K562 (cell line): ENCODE data around the gene SLC12A6. TPM values are rescaled to one million over a fixed set of nuclear protein-coding genes. Genes with fewer than 3 reads are reported as not detected.

Experiments used
- ATAC-seq: fragments of 200-7000 bp; cut with Tn5 transposase; 3 replicates; pipeline ENCODE4 v1.9.1; 2020; ENCODE audit warnings: moderate library complexity
- BruUV-seq: library from RNA; stranded (reverse); fragments of 400-500 nt; replicated peaks from 2 replicates; lab custom pipeline; 2021; lab: Mats Ljungman, UMichigan
- CTCF ChIA-PET: fragments of 300-600 bp; formaldehyde crosslinking; extraction: SDS; loops from one replicate; lab custom pipeline; 2021; ENCODE audit warnings: low intra/inter-chr PET ratio; lab: Yijun Ruan, JAX
- POLR2A ChIA-PET: fragments of 300-600, 350-650 bp; sonication (Branson Sonifier 250); formaldehyde crosslinking; extraction: SDS; loops from one replicate; lab custom pipeline; 2021; ENCODE audit warnings: antibody characterized with exemption, inconsistent platforms; lab: Yijun Ruan, JAX
- DNase-seq, 4 experiments: peaks; one replicate each; pipeline versions ENCODE4 v3.0.0 to v3.0.0-alpha.2; 2011 to 2018; ENCODE audit warnings: low spot score in 3 of 4, mixed read lengths in 3 of 4; ENCODE audit errors: extremely low read depth in 1 of 4
- FAIRE-seq: peaks from 2 replicates; lab custom pipeline; 2011; peaks lifted over from hg19 to GRCh38; lab: Jason Lieb, UNC
- H2AFZ ChIP-seq: 2 replicates; pipeline ENCODE4 v1.6.0; 2011; ENCODE audit warnings: low read depth, low read length, control low read depth, inconsistent platforms
- H3K27ac ChIP-seq: fragments of 200-600 bp; 3 replicates; pipeline ENCODE4 v1.8.0; 2011; ENCODE audit warnings: low read depth, mild to moderate bottlenecking, control low read depth, inconsistent platforms, low read length, moderate library complexity, mixed read lengths; ENCODE audit errors: extremely low read depth
- H3K27me3 ChIP-seq, 2 experiments: fragments of 300-600 bp in 1 of 2; 2 replicates in 1 of 2; 3 replicates in 1 of 2; pipeline versions ENCODE4 v1.6.0 to v1.8.0; 2011; ENCODE audit warnings: inconsistent platforms in 2 of 2, low read length in 2 of 2, mild to moderate bottlenecking in 1 of 2, mixed read lengths in 1 of 2, moderate library complexity in 1 of 2; ENCODE audit not compliant: control insufficient read depth in 2 of 2, insufficient read depth in 2 of 2
- H3K36me3 ChIP-seq: fragments of 300-600 bp; 3 replicates; pipeline ENCODE4 v1.8.0; 2011; ENCODE audit warnings: mild to moderate bottlenecking, low read length, inconsistent platforms; ENCODE audit not compliant: control insufficient read depth, insufficient read depth
- H3K4me1 ChIP-seq, 2 experiments: fragments of 200-600 bp in 1 of 2; replicated peaks in 1 of 2; 2 replicates in 1 of 2; 3 replicates in 1 of 2; pipeline versions ENCODE4 v1.5.1 to v1.8.0; 2011; ENCODE audit warnings: inconsistent platforms in 2 of 2, low read length in 2 of 2, mild to moderate bottlenecking in 1 of 2, mixed read lengths in 1 of 2, moderate library complexity in 1 of 2; ENCODE audit not compliant: control insufficient read depth in 2 of 2, insufficient read depth in 2 of 2
- H3K4me2 ChIP-seq: 2 replicates; pipeline ENCODE4 v1.6.1; 2011; ENCODE audit warnings: low read length, control low read depth, inconsistent platforms, mixed read lengths; ENCODE audit not compliant: insufficient read depth
- H3K4me3 ChIP-seq: fragments of 200-600 bp; sonication (generic), shearing (Covaris generic); 2 replicates; pipeline ENCODE4 v1.5.1; 2016; ENCODE audit warnings: control low read depth, inconsistent platforms
- H3K79me2 ChIP-seq: fragments of 200-600 bp; 3 replicates; pipeline ENCODE4 v1.8.0; 2011; ENCODE audit warnings: low read length, inconsistent platforms; ENCODE audit not compliant: control insufficient read depth, insufficient read depth
- H3K9ac ChIP-seq, 2 experiments: 2 replicates each; pipeline versions ENCODE4 v1.6.0 to v1.6.1; 2011; ENCODE audit warnings: low read depth in 2 of 2, low read length in 2 of 2, control low read depth in 1 of 2, inconsistent platforms in 1 of 2, mild to moderate bottlenecking in 1 of 2, mixed read lengths in 1 of 2; ENCODE audit not compliant: insufficient read depth in 1 of 2
- H3K9me1 ChIP-seq: one replicate; pipeline ENCODE4 v1.6.0; 2011; ENCODE audit warnings: inconsistent platforms, mild to moderate bottlenecking, low read length, moderate library complexity; ENCODE audit not compliant: control insufficient read depth, insufficient read depth
- H3K9me3 ChIP-seq: replicated peaks from 2 replicates; pipeline ENCODE4 v1.5.1; 2011; ENCODE audit warnings: low read depth, low read length, inconsistent platforms; ENCODE audit not compliant: control insufficient read depth, insufficient read depth
- H4K20me1 ChIP-seq: replicated peaks from 2 replicates; pipeline ENCODE4 v1.6.1; 2011; ENCODE audit warnings: low read length, inconsistent platforms, mixed read lengths; ENCODE audit not compliant: control insufficient read depth, insufficient read depth
- ARID1B ChIP-seq: fragments of 450-650 bp; IDR thresholded peaks from 2 replicates; pipeline ENCODE4 v1.6.1; 2016; ENCODE audit warnings: antibody characterized with exemption, mild to moderate bottlenecking, inconsistent platforms
- ATF4 ChIP-seq: fragments of 450-650 bp; formaldehyde crosslinking; IDR thresholded peaks from 2 replicates; pipeline ENCODE4 v1.4.0; 2022; ENCODE audit warnings: mild to moderate bottlenecking, moderate library complexity
- BRF2 ChIP-seq: IDR thresholded peaks from 3 replicates; pipeline ENCODE4 v1.6.1; 2011; ENCODE audit warnings: borderline replicate concordance, mild to moderate bottlenecking; ENCODE audit not compliant: insufficient read length, insufficient read depth
- CTBP1 ChIP-seq: fragments of 450-650 bp; IDR thresholded peaks from 2 replicates; pipeline ENCODE4 v1.6.1; 2016; ENCODE audit warnings: borderline replicate concordance
- DMBX1 ChIP-seq: fragments of 250-450 bp; sonication (Bioruptor Pico); IDR thresholded peaks from 2 replicates; pipeline ENCODE4 v1.8.0; 2022; ENCODE audit warnings: inconsistent platforms, mild to moderate bottlenecking, moderate library complexity, borderline replicate concordance
- ETS2 ChIP-seq: IDR thresholded peaks from 2 replicates; pipeline ENCODE4 v1.6.1; 2016; ENCODE audit warnings: borderline replicate concordance, missing genetic modification characterization, mild to moderate bottlenecking, moderate library complexity, missing compliant biosample characterization; ENCODE audit not compliant: poor library complexity, severe bottlenecking
- GTF2A2 ChIP-seq: IDR thresholded peaks from 2 replicates; pipeline ENCODE4 v1.6.1; 2016; ENCODE audit warnings: mild to moderate bottlenecking, missing genetic modification characterization, missing compliant biosample characterization
- HDAC8 ChIP-seq: fragments of 450-650 bp; IDR thresholded peaks from 2 replicates; pipeline ENCODE4 v1.6.1; 2016; ENCODE audit warnings: mild to moderate bottlenecking, missing genetic modification characterization, moderate library complexity, missing compliant biosample characterization
- ID3 ChIP-seq, 2 experiments: fragments of 250-450 bp in 1 of 2; fragments of 450-650 bp in 1 of 2; sonication (Bioruptor Pico) in 1 of 2; IDR thresholded peaks; 2 replicates each; pipeline versions ENCODE4 v1.6.1 to v1.8.0; 2016 to 2021; ENCODE audit warnings: mild to moderate bottlenecking in 2 of 2, moderate library complexity in 2 of 2, missing compliant biosample characterization in 1 of 2, missing genetic modification characterization in 1 of 2
- KLF6 ChIP-seq: fragments of 250-450 bp; sonication (Bioruptor Pico); IDR thresholded peaks from 2 replicates; pipeline ENCODE4 v1.4.0; 2020; ENCODE audit warnings: mild to moderate bottlenecking, moderate library complexity, borderline replicate concordance
- MEF2D ChIP-seq: conservative IDR thresholded peaks from 2 replicates; pipeline ENCODE4 v1.6.1; 2016; ENCODE audit warnings: low read depth, missing genetic modification characterization, missing compliant biosample characterization
- NR2C1 ChIP-seq, 2 experiments: fragments of 450-650 bp; IDR thresholded peaks; 2 replicates each; pipeline ENCODE4 v1.6.1; 2017; ENCODE audit warnings: mild to moderate bottlenecking in 2 of 2, antibody characterized with exemption in 1 of 2, inconsistent platforms in 1 of 2, missing compliant biosample characterization in 1 of 2, missing genetic modification characterization in 1 of 2
- NR2F6 ChIP-seq: fragments of 450-650 bp; formaldehyde crosslinking; IDR thresholded peaks from 2 replicates; pipeline ENCODE4 v1.4.0; 2020; ENCODE audit warnings: mild to moderate bottlenecking
- SREBF1 ChIP-seq: fragments of 150-350 bp; IDR thresholded peaks from 2 replicates; pipeline ENCODE4 v1.6.1; 2014; ENCODE audit warnings: antibody characterized with exemption, low read depth, low read length, borderline replicate concordance
- TRIM24 ChIP-seq, 2 experiments: fragments of 450-650 bp; IDR thresholded peaks; 2 replicates each; pipeline ENCODE4 v1.6.1; 2016
- WHSC1 ChIP-seq: IDR thresholded peaks from one replicate; pipeline ENCODE4 v1.6.1; 2012; ENCODE audit warnings: low read length, control low read depth, inconsistent platforms
- ZBTB34 ChIP-seq: fragments of 250-450 bp; sonication (Bioruptor Pico); IDR thresholded peaks from 2 replicates; pipeline ENCODE4 v1.8.0; 2021; ENCODE audit warnings: mild to moderate bottlenecking, moderate library complexity
- ZNF644 ChIP-seq: fragments of 200-800 bp; sonication (Bioruptor generic); IDR thresholded peaks from 2 replicates; pipeline ENCODE4 v1.6.1; 2016; ENCODE audit warnings: low read depth, missing genetic modification characterization, missing compliant biosample characterization
- ZNF75A ChIP-seq: fragments of 450-650 bp; formaldehyde crosslinking; IDR thresholded peaks from 2 replicates; pipeline ENCODE4 v1.4.0; 2020; ENCODE audit warnings: mild to moderate bottlenecking
- WGBS: fragments of 100-300 bp; shearing (Covaris generic); methylation state at CpG from one replicate; pipeline ENCODE4 v1.1.6; 2016; ENCODE audit warnings: low coverage, mixed read lengths; ENCODE audit not compliant: insufficient coverage; ENCODE audit errors: missing lambda C conversion rate; 5-methylcytosine and 5-hydroxymethylcytosine counted together
- in situ Hi-C: fragments of 300-500 bp; cut with MboI; formaldehyde crosslinking; loops from 4 replicates; pipeline ENCODE4 v1.15.0; 2018; ENCODE audit warnings: inconsistent platforms, mixed read lengths
- intact Hi-C: fragments of 100-400 bp; cut with micrococcal nuclease; formaldehyde crosslinking; loops from 2 replicates; pipeline ENCODE4 v1.14.2; 2022
- polyA plus RNA-seq, 8 experiments: library from polyadenylated mRNA; depleted of rRNA in 4 of 8; stranded (reverse) in 5 of 8; unstranded in 3 of 8; fragments of >200 nt; fragmentation: Nextera tagmentation in 2 of 8; fragmentation: Illumina TruSeq in 1 of 8; extraction: Ambion mirVana in 2 of 8; extraction: Trizol in 1 of 8; gene quantifications; 2 replicates each; pipeline versions ENCODE4 v1.2.1 to v1.2.3, GENCODE V29; 2011 to 2014; ENCODE audit warnings: inconsistent platforms in 1 of 8, missing spikeins in 1 of 8
- total RNA-seq, 7 experiments: library from RNA; depleted of rRNA in 6 of 7; stranded (reverse); fragments of >200 nt in 6 of 7; fragmentation: Illumina TruSeq in 2 of 7; extraction: Trizol in 2 of 7; gene quantifications; 2 replicates each; pipeline versions ENCODE4 v1.2.1 to v1.2.3, GENCODE V29; 2011 to 2021; ENCODE audit warnings: low replicate concordance in 1 of 7

SLC12A6 gene
- total and polyA plus RNA-seq, 9 of the 15 experiments (the other 6 are each of a cell fraction or from before 2014, with no cell fraction given) = 1.4 to 16.4 (median 6.7) TPM

- FAIRE-seq = no peak
- in situ Hi-C loops = no loop called here
- no TSS peak for BruUV-seq
- TF ChIP-seq HDAC8 (tag) (0 out of 2 replicates have a peak, but pooled peaks have one; percentile 81), ZBTB34 (no peak), WHSC1 (no peak), ZNF75A (CRISPR knock-in tag) (no peak), ETS2 (tag) (no peak), TRIM24 (IDR thresholded peaks at IDR 0.05) (no peak), ZNF644 (tag) (0 out of 2 replicates have a peak, but pooled peaks have one; percentile 27), MEF2D (peak; percentile 85), ATF4 (no peak), CTBP1 (no peak), KLF6 (CRISPR knock-in tag) (no peak; the same call in 1 of the 2 replicates), NR2F6 (no peak), ARID1B (no peak), DMBX1 (CRISPR knock-in tag) (0 out of 2 replicates have a peak, but pooled peaks have one; percentile 18), SREBF1 (no peak), GTF2A2 (0 out of 2 replicates have a peak, but pooled peaks have one; percentile 32), BRF2 (no peak), ID3 (CRISPR knock-in tag; IDR thresholded peaks at IDR 0.05) (no peak), ID3 (tag; IDR thresholded peaks at IDR 0.05) (peak; percentile 70; the same call in 1 of the 2 replicates), NR2C1 (IDR thresholded peaks at IDR 0.05) (no peak), NR2C1 (tag; IDR thresholded peaks at IDR 0.05) (peak; percentile 52; the same call in 1 of the 2 replicates)
Measured at GRCh38 chr15:34376856-34377255, 39.3 kb upstream of the SLC12A6 start.

More at GRCh38 chr15:34376856-34377255, 39.3 kb upstream of the SLC12A6 start:
- Histone ChIP-seq H3K4me2 (no peak overlapping the region), H3K9me3 (no peaks in the 10 kb centered on the region), H3K79me2 (no peaks in the 10 kb centered on the region), H3K9ac (no peak overlapping the region), H3K36me3 (peaks cover 10% of the 10 kb centered on the region; the same call in 1 of the 3 replicates), H3K9me1 (no peaks in the 10 kb centered on the region), H4K20me1 (no peaks in the 10 kb centered on the region), H2AFZ (no peak overlapping the region), H3K4me1 (no peaks in the 10 kb centered on the region), H3K27ac (no peak overlapping the region), H3K27me3 (peaks cover 0 to 7% of the 10 kb centered on the region in 2 experiments; a peak in 1 of 5 replicates), H3K4me3 (no peak overlapping the region)
- intact Hi-C loops = no loop called here
- 75% methylated on average over 2 of the region's 2 CpGs for WGBS
- no peak for DNase-seq
- ChIA-PET POLR2A (no interaction called here), CTCF (no interaction called here)
- no peak for ATAC-seq
